Stimulated activated naive CD8-positive, alpha-beta T cell treated with anti-CD3 and anti-CD28 coated beads, Interleukin-15, Interleukin-2, amounts not matched to agents 100 U/mL and 50 U/mL, for 24 hours (primary cell): ENCODE measurements around the gene RACK1.

Experiments used
- ATAC-seq: fragments of 150-1000 bp; cut with Tn5 transposase; one replicate; pipeline ENCODE4 v1.10.0; 2021
- DNase-seq: peaks from one replicate; pipeline ENCODE4 v3.0.0; 2021

The RACK1 gene

DNA sequence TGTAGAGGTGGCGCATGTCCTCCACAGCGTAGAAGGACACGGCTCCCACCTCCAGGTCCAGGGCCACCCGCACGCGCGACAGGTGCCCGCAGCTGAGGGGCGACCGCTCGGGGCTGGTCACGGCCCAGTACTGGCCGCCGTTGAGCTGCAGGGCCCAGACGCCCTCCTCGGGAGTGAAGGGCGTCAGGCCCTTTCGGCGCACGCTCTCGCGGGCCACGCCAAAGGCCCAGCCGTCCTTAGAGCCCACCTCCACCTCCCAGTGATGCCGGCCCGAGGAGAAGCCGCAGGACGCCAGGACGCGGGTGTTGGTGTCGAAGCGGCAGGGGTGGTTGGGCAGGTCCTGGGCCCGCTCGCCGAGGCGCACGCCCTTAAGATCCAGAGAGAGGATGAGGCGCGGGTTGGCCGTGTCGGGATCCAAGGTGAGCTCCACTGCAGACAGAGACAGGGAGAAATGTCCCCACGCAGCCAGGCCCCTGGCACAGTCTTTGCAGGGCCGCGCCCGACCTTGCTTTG, 48.4 kb downstream of the RACK1 start:
- no peak for ATAC-seq
- DNase-seq = no peak

GRCh38 chr5:181194489-181195248, 49.0 kb downstream of the RACK1 start:
- no peak for DNase-seq
- no peak for ATAC-seq

GRCh38 chr5:181193656-181194055, 50.0 kb downstream of the RACK1 start:
- ATAC-seq = no peak
- no peak for DNase-seq

GRCh38 chr5:181192337-181193046, 51.2 kb downstream of the RACK1 start:
- ATAC-seq = no peak
- no peak for DNase-seq

- DNase-seq = peak; percentile 95
These were observed 52.0 kb downstream of the RACK1 start for GRCh38 chr5:181191526-181192336.

GRCh38 chr5:181190711-181191525, 52.8 kb downstream of the RACK1 start:
- ATAC-seq = peak; percentile 0
- peak; percentile 60 for DNase-seq

More at GRCh38 chr5:181191526-181192336, 52.0 kb downstream of the RACK1 start:
- ATAC-seq = peak; percentile 60

- ATAC-seq (no peak), DNase-seq (peak; percentile 48)
These were observed 53.6 kb downstream of the RACK1 start for GRCh38 chr5:181189962-181190710.

GRCh38 chr5:181189363-181189961, 54.2 kb downstream of the RACK1 start:
- peak; percentile 70 for DNase-seq
- ATAC-seq = peak; percentile 13

- ATAC-seq = peak; percentile 4
These were observed 54.9 kb downstream of the RACK1 start for GRCh38 chr5:181188700-181189362.

DNA sequence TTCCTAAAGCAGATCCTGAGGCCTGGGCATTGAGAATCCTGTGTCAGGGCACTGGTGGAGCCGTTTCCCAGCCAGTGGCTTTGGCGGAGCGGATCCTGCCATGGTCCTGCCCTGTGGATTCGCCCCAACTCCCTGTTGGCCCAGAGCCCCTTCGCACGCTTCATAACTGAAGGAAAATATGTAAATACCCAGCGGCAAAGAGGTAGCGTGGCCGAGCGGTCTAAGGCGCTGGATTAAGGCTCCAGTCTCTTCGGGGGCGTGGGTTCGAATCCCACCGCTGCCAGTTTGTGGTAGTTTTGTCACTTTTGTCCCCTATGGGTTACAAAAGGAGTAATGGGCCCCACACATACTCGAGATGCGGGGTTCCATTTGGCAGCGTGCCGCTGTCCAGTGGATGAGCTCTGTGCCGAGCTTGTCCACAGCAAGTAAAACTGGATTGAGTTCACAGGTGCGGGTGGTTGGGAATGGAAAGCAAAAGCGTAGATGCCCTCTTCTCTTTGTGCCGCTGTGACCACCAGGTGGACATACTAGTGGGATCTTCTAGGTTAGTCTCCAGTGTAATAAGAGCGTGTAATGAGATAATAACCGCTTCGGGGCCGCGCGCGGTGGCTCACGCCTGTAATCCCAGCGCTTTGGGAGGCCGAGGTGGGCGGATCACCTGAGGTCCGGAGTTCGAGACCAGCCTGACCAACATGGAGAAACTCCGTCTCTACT, 56.0 kb downstream of the RACK1 start:
- ATAC-seq (peak; percentile 3), DNase-seq (peak; percentile 80)

More at GRCh38 chr5:181188700-181189362, 54.9 kb downstream of the RACK1 start:
- DNase-seq = peak; percentile 82

- DNase-seq = no peak
- ATAC-seq = no peak
These were observed 56.7 kb downstream of the RACK1 start for GRCh38 chr5:181186986-181187499.
